HG03135 (cell line): ENCODE measurements around the gene GNA12.
"Not testable (repeated sequence)": the region's sequence is repeated elsewhere in the genome, so short reads cannot be mapped to it uniquely, and the experiment has no call there.

ENCODE experiments used
- ATAC-seq: cut with Tn5 transposase; IDR thresholded peaks from one replicate; pipeline ENCODE4 v1.9.1; 2021; ENCODE audit warnings: mild to moderate bottlenecking, moderate library complexity; ENCODE audit not compliant: unreplicated experiment

The GNA12 gene

GRCh38 chr7:2758673-2759616 lies 85.2 kb downstream of the GNA12 start:
- no peak for ATAC-seq

- peak; percentile 66 for ATAC-seq
Measured at GRCh38 chr7:2757904-2758672, 86.0 kb downstream of the GNA12 start.

- ATAC-seq = no peak
Measured at GRCh38 chr7:2757361-2757903, 86.7 kb downstream of the GNA12 start.

GRCh38 chr7:2755531-2755930 lies 88.6 kb downstream of the GNA12 start:
- ATAC-seq = no peak

GRCh38 chr7:2754912-2755311 lies 89.2 kb downstream of the GNA12 start:
- ATAC-seq = no peak

GRCh38 chr7:2754086-2754485 lies 90.0 kb downstream of the GNA12 start:
- no peak for ATAC-seq

GRCh38 chr7:2753148-2753547 lies 91.0 kb downstream of the GNA12 start:
- no peak for ATAC-seq

- no peak for ATAC-seq
Measured at GRCh38 chr7:2751086-2751485, 93.0 kb downstream of the GNA12 start.

- ATAC-seq = no peak
Measured at GRCh38 chr7:2750004-2750407, 94.1 kb downstream of the GNA12 start.

GRCh38 chr7:2748684-2749083 lies 95.4 kb downstream of the GNA12 start:
- not testable (repeated sequence) for ATAC-seq

GRCh38 chr7:2743523-2744185 lies 100.5 kb downstream of the GNA12 start:
- not testable (repeated sequence) for ATAC-seq

GRCh38 chr7:2738766-2739549 lies 105.2 kb downstream of the GNA12 start:
- ATAC-seq = no peak

- no peak for ATAC-seq
Measured at GRCh38 chr7:2737771-2738540, 106.2 kb downstream of the GNA12 start.

GRCh38 chr7:2737005-2737743 lies 106.9 kb downstream of the GNA12 start:
- not testable (repeated sequence) for ATAC-seq

GRCh38 chr7:2736411-2736914 lies 107.6 kb downstream of the GNA12 start:
- no peak for ATAC-seq

GRCh38 chr7:2735744-2736143 lies 108.4 kb downstream of the GNA12 start:
- no peak for ATAC-seq

- ATAC-seq = no peak
Measured at GRCh38 chr7:2734751-2735571, 109.1 kb downstream of the GNA12 start.
